Gastrocnemius medialis (tissue), 4 donors: Measurements from ENCODE around the gene RYR3. TPM values are rescaled to one million over a fixed set of nuclear protein-coding genes. Genes with fewer than 3 reads are reported as not detected.

Experiments
- ATAC-seq, 2 donors: fragments of 150-250 bp; one replicate each; pipeline ENCODE4 v1.9.1; 2016
- DNase-seq, 2 donors: peaks; one replicate each; pipeline ENCODE4 v3.0.0-alpha.2; 2019
- H3K27ac ChIP-seq, 4 donors: fragments of 200-600 bp; sonication (generic); 1 replicate in 1 of 4; 2 replicates in 3 of 4; pipeline ENCODE4 v1.5.1; 2016 to 2018; ENCODE audit warnings: mild to moderate bottlenecking in 2 of 4, moderate library complexity in 1 of 4
- H3K27me3 ChIP-seq, 3 donors: fragments of 200-600 bp; sonication (generic) in 2 of 3; 1 replicate in 1 of 3; 2 replicates in 2 of 3; pipeline versions ENCODE4 v1.5.1 to v1.6.0; 2016 to 2019; ENCODE audit warnings: mild to moderate bottlenecking in 1 of 3, moderate library complexity in 1 of 3
- H3K36me3 ChIP-seq, 2 donors: fragments of 200-600 bp; sonication (generic) in 1 of 2; one replicate each; pipeline ENCODE4 v1.5.1; 2017 to 2018
- H3K4me1 ChIP-seq, 2 donors: fragments of 200-600 bp; sonication (generic) in 1 of 2; one replicate each; pipeline ENCODE4 v1.5.1; 2016 to 2017; ENCODE audit warnings: mild to moderate bottlenecking in 2 of 2
- H3K4me3 ChIP-seq, 4 donors: fragments of 200-600 bp; sonication (generic) in 3 of 4; 1 replicate in 1 of 4; 2 replicates in 3 of 4; pipeline ENCODE4 v1.5.1; 2016 to 2019; ENCODE audit warnings: mild to moderate bottlenecking in 2 of 4
- H3K9me3 ChIP-seq, 3 donors: fragments of 200-600 bp; sonication (generic) in 2 of 3; 1 replicate in 1 of 3; 2 replicates in 2 of 3; pipeline ENCODE4 v1.5.1; 2016 to 2019
- POLR2A ChIP-seq, 2 donors: fragments of 450-650 bp; IDR thresholded peaks; one replicate each; pipeline ENCODE4 v1.6.1; 2017; ENCODE audit warnings: antibody characterized with exemption in 2 of 2, mild to moderate bottlenecking in 2 of 2, moderate library complexity in 2 of 2
- in situ Hi-C, 4 donors: fragments of 200-750 bp; cut with MboI; loops; one replicate each; pipeline versions ENCODE4 v1.15.0 to v1.8.0; 2017; ENCODE audit warnings: low sequenced_read_pairs in 4 of 4
- intact Hi-C: fragments of 100-400 bp; cut with DNase I; formaldehyde crosslinking; loops from one replicate; pipeline ENCODE4 v1.15.1; 2023; ENCODE audit warnings: low total_unique reads
- total RNA-seq, 4 donors: library from RNA; depleted of rRNA; stranded (reverse); fragments of >200 nt; gene quantifications; one replicate each; pipeline versions ENCODE4 v1.1.0 to v1.2.3, GENCODE V29; 2016
- TF ChIP-seq, protein P1 (sequence below), 5 experiments: fragments of 450-650 bp in 3 of 5; fragments of 200-600 bp in 2 of 5; sonication (generic) in 2 of 5; IDR thresholded peaks in 4 of 5; conservative IDR thresholded peaks in 1 of 5; 1 replicate in 4 of 5; 2 replicates in 1 of 5; pipeline ENCODE4 v1.5.1; 2016 to 2019; ENCODE audit warnings: antibody characterized with exemption in 5 of 5, mild to moderate bottlenecking in 3 of 5, moderate library complexity in 3 of 5

RYR3 gene
- total RNA-seq, 4 donors from 2014 or later, result 7.6 to 30.9 (median 20.6) TPM

DNA sequence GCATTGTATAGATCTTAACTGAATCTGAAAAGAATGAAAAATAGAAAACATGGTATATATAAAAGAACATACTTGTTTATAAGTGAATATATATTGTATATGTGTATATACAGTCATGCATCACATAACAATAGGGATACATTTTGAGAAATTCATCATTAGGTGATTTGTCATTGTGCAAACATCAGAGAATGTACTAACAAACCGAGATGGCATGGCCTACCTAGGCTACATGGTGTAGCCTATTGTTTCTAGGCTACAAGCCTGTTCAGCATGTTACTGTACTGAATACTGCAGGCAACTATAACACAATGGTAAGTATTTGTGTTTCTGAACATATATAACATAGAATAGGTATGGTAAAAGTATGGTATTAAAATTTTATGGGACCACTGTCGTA lies 592.9 kb downstream of the RYR3 start:
- Histone ChIP-seq H3K4me1 (no peaks in the 10 kb centered on the region), H3K27ac (no peak overlapping the region), H3K27me3 (no peaks in the 10 kb centered on the region), H3K9me3 (no peaks in the 10 kb centered on the region), H3K4me3 (no peak overlapping the region), H3K36me3 (no peaks in the 10 kb centered on the region)
- ATAC-seq, result no peak
- intact Hi-C loops, result no loop called here
- TF ChIP-seq, protein P1, sequence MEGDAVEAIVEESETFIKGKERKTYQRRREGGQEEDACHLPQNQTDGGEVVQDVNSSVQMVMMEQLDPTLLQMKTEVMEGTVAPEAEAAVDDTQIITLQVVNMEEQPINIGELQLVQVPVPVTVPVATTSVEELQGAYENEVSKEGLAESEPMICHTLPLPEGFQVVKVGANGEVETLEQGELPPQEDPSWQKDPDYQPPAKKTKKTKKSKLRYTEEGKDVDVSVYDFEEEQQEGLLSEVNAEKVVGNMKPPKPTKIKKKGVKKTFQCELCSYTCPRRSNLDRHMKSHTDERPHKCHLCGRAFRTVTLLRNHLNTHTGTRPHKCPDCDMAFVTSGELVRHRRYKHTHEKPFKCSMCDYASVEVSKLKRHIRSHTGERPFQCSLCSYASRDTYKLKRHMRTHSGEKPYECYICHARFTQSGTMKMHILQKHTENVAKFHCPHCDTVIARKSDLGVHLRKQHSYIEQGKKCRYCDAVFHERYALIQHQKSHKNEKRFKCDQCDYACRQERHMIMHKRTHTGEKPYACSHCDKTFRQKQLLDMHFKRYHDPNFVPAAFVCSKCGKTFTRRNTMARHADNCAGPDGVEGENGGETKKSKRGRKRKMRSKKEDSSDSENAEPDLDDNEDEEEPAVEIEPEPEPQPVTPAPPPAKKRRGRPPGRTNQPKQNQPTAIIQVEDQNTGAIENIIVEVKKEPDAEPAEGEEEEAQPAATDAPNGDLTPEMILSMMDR (IDR thresholded peaks at IDR 0.05 in 4 of 5, conservative IDR thresholded peaks at IDR 0.05 in 1 of 5), result no peak
- no peak for TF ChIP-seq POLR2A (IDR thresholded peaks at IDR 0.05)
- in situ Hi-C loops, result no loop called here
- no peak for DNase-seq

- TF ChIP-seq, protein P1 (IDR thresholded peaks at IDR 0.05 in 4 of 5, conservative IDR thresholded peaks at IDR 0.05 in 1 of 5), result no peak
- TF ChIP-seq POLR2A (IDR thresholded peaks at IDR 0.05), result no peak
- H3K27ac ChIP-seq, result no peak overlapping the region
- peaks cover 3 to 5% of the 10 kb centered on the region in 2 donors for H3K4me1 ChIP-seq
- no peaks in the 10 kb centered on the region for H3K36me3 ChIP-seq
- DNase-seq (no peak), ATAC-seq (no peak)
- no peak overlapping the region for H3K4me3 ChIP-seq
- no peaks in the 10 kb centered on the region for H3K27me3 ChIP-seq
- in situ Hi-C loops, result no loop called here
- H3K9me3 ChIP-seq, result no peaks in the 10 kb centered on the region
- intact Hi-C loops, result no loop called here
These were observed 596.6 kb downstream of the RYR3 start for GRCh38 chr15:33907326-33907725.

DNA sequence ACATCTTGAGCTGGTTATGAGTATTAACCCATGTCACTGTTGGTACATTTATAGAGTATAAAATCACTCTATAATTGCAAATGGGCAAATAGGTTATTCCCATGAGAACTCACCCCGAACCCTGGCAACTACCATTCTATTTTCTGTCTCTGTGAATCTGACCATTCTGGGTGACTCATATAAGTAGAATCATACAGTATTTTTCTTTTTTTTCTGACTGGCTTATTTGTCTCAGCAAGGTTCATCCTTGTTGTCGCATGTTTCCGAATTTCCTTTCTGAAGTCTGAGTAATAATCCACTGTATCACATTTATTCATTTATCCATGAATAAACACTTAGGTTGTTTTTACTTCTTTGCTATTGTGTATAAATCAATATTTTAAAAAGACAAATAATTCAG lies 597.6 kb downstream of the RYR3 start:
- Histone ChIP-seq H3K36me3 (no peaks in the 10 kb centered on the region), H3K27ac (no peak overlapping the region), H3K4me3 (no peak overlapping the region), H3K4me1 (peaks cover 8 to 15% of the 10 kb centered on the region in 2 donors), H3K27me3 (no peaks in the 10 kb centered on the region), H3K9me3 (no peaks in the 10 kb centered on the region)
- intact Hi-C loops, result no loop called here
- no peak for DNase-seq
- TF ChIP-seq, protein P1 (IDR thresholded peaks at IDR 0.05 in 4 of 5, conservative IDR thresholded peaks at IDR 0.05 in 1 of 5), result no peak
- TF ChIP-seq POLR2A (IDR thresholded peaks at IDR 0.05), result no peak
- ATAC-seq, result no peak
- in situ Hi-C loops, result no loop called here

DNA sequence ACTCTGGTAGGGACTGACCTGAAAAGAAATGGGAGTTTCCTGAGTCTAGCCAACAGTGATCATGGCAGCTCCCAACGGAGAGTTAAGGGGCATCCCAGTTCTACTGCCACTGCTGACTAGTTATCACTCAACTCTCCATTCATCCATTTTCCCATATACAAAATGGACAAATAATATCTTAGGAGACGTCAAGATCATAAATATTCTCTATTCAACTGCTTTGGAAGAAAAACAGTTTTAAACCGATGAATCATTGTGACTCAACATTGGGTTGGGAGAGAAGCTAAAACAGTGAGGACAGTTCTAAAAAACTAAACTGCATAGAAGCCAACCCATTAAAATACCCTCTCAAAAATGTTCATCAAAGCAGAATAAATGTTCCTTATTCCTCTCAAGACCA lies 600.0 kb downstream of the RYR3 start:
- TF ChIP-seq, protein P1 (IDR thresholded peaks at IDR 0.05 in 4 of 5, conservative IDR thresholded peaks at IDR 0.05 in 1 of 5), result no peak
- TF ChIP-seq POLR2A (IDR thresholded peaks at IDR 0.05), result no peak
- in situ Hi-C loops (no loop called here), intact Hi-C loops (no loop called here)
- H3K36me3 ChIP-seq, result no peaks in the 10 kb centered on the region
- peaks cover 8 to 26% of the 10 kb centered on the region in 2 donors for H3K4me1 ChIP-seq
- H3K9me3 ChIP-seq, result no peaks in the 10 kb centered on the region
- ATAC-seq (no peak), DNase-seq (no peak)
- H3K4me3 ChIP-seq, result no peak overlapping the region
- H3K27me3 ChIP-seq, result no peaks in the 10 kb centered on the region
- no peak overlapping the region for H3K27ac ChIP-seq

- in situ Hi-C loops (no loop called here), intact Hi-C loops (no loop called here)
- DNase-seq (no peak), ATAC-seq (no peak)
- no peaks in the 10 kb centered on the region for H3K9me3 ChIP-seq
- peaks cover 8 to 26% of the 10 kb centered on the region in 2 donors for H3K4me1 ChIP-seq
- no peaks in the 10 kb centered on the region for H3K27me3 ChIP-seq
- no peak overlapping the region for H3K4me3 ChIP-seq
- no peak overlapping the region for H3K27ac ChIP-seq
- no peaks in the 10 kb centered on the region for H3K36me3 ChIP-seq
- TF ChIP-seq, protein P1 (IDR thresholded peaks at IDR 0.05 in 4 of 5, conservative IDR thresholded peaks at IDR 0.05 in 1 of 5), result no peak
- TF ChIP-seq POLR2A (IDR thresholded peaks at IDR 0.05), result no peak
These were observed 601.6 kb downstream of the RYR3 start for GRCh38 chr15:33912326-33912725.
